HG03066 (cell line): Measurements from ENCODE around the gene CUL7.

ENCODE experiments used
- ATAC-seq: cut with Tn5 transposase; IDR thresholded peaks from one replicate; pipeline ENCODE4 v1.9.1; 2021; ENCODE audit warnings: low read depth; ENCODE audit not compliant: unreplicated experiment

Gene CUL7

DNA sequence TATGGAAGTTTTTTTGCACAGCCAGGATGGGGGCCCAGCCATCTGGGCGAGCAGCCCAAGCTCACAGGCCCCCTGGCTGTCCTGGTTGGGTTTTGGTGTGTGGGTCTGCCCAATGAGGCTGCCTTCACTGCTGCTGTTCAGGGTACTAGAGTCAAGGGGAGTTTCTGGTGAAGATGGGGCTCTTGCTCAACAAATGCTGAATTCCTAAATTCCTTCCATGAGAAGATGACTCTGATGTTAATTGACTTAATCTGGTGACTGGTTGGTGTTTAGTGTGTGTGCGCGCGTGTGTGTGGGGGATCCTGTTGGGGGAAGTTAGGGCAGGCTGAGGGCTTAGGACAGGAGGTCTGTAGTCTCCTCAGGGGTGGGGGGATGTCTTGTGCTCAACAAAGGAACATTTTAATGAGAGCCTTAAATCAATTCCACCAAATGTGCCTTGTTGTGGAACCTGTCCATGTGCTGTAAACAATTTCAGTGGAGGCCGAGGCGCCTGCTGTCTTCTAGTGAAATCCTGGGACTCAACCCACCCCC is 24.4 kb upstream of the CUL7 start:
- no peak for ATAC-seq

DNA sequence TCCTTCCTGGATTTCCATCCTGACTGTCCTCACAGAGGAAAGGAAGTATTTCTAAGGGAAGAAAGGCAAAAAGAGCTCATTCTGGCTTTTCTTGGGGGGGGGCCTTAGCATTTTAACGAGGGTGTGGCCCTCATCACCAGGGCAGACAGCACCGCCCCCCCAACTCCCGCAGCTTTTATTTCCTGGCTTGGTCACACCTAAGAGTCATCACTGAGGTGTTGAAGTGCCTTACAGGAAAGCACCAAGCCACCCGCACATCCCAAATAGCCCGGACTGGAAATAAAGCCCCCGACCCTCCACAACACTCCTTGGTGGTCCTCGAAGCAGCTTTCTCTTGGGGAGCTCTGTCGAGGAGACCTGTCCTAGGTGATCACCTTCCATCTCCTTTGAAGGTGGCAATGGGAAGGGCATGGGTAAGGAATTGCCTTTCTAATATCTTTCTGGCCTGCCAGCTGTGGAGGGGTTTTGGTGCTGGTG is 23.7 kb upstream of the CUL7 start:
- no peak for ATAC-seq

DNA sequence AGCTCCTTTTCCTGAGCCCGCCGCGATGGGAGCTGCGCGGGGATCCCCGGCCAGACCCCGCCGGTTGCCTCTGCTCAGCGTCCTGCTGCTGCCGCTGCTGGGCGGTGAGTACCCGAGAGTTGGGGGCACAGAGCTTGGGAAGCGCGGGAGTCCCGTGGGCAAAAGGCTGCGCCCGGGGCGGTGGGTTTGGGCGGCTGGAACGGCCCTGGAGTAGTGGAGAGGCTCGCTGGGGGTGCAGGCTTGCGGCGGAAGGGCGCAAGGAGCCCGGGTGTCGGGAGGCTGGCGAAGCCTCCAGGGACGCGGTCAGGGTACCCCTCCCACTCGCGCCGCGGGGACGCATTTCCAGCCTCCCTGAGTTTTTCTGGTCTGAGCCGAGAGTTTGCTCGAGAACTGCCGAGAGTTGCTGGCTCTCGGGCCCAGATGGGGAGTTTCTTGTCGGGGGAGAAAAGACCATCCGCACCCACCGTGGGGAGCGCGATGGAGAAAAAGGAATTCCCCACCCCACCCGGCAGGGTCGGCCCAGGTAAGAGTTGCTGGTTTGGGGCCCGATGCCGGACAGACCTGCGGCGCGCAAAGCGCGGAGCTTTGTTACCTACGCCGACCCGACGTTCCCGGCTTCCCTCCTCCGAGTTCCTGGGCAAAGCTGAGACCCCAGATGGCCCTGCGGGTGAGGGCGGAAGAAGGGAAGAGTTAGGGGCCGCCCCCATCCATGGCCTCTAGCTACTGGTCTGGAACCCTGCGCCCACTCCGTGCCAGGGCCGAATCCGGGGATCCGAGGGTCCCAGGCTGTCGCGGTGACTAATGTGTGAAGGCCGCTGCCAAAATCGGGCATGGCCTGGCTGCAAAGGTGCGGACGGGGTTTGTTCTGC is 23.0 kb upstream of the CUL7 start:
- no peak for ATAC-seq

DNA sequence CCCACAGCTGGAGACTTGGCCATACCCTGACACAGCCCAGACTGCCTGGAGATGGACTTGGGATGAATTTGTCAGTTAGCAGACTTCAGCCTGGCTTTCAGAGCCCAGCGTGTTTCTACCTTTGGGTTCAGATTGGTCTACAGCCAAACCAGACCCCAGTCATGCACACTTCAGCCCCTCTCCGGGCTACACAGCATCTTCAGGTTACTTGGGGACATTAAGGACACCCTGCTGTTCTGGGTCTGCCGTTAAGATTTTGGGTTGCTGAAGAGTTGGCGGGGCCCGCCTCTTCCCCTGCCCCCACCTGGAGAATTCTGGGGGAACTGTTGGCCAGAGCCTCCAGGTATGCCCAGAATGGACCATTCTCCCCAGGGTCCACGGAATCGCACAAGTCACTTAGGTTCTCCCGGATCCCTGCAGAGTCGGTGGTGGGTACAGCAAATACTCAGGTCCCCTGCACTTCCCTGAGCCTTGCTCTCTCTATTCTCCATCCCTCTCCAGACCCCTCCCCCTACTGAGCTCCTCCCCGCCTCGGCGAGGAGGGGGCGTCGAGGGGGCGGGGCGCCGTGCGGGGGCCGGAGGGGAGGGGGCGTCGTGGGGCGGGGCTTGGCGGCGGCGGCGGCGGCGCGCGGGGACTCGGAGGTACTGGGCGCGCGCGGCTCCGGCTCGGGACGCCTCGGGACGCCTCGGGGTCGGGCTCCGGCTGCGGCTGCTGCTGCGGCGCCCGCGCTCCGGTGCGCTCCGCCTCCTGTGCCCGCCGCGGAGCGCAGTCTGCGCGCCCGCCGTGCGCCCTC is 22.2 kb upstream of the CUL7 start, which contains the start of gene PTK7:
PTK7 (plus strand) TSS at position 645 of the 794 bp plus-strand sequence. CDS start 175 bp downstream, outside the sequence.
- ATAC-seq = no peak

DNA sequence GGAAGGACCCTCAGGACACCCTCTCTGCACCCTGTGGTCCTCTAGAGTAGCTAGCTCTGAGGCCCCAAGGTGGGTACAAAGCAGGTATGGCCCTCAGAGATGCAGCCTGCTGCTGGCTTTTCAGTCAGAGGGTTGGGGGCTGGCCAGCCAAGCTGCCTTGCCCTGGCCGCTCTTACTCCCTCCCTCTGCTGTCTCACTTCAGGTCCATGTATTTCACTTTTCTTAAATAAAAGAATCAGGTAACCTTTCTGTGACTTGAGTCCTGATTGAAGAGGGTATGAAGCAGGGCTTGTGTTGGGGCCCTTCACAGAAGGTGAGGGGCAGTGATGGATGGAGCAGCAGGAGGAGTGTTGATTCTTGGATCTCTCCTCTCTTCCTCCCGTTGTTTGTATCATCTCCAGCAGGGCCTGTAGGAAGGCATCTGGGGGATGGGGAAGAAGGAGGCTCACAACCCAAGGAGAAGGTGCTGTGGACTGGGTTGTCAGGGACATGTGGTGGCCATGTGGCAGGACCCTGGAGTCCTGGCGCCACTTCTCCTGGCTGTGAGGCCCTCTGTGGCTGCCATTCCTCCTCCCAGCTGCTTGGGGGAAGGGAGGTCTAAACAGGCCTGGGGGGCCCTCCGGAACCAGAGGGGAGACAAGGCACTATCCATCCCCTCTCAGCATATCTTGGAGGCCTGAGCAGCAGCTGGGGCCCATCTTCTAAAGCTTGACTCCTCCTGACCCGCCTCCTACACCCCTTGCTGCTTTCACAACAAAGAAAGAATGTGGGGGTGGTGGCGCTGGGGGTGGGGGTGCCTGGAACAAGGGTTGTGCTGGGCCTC is 21.4 kb upstream of the CUL7 start:
- ATAC-seq = no peak

DNA sequence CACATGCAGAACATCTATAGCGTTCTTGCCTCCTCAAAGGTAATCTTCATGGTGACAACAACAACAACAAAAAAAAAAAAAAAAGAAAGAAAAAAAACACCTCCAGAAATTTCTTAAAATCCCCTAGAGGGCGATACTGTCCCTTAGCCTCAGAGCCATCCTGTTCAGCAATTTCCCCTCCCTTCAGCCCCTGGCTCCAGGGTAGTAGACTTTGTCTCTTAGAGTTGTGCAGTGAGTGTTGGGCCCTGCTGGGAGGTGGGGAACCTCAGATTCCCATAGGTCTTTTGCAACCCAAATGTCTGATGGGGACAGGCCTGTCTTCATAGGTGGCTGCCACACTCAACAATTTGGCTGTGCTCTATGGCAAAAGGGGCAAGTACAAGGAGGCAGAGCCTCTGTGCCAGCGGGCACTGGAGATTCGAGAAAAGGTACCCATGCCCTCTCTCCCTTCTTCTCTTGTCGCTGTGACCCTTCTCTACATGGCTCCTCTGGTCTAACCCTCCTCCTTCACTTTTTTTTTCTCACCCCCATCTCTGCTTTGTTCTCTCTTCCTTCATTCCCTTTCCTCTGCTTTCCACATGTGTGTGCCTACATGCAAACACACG is 16.5 kb upstream of the CUL7 start:
- ATAC-seq = no peak

DNA sequence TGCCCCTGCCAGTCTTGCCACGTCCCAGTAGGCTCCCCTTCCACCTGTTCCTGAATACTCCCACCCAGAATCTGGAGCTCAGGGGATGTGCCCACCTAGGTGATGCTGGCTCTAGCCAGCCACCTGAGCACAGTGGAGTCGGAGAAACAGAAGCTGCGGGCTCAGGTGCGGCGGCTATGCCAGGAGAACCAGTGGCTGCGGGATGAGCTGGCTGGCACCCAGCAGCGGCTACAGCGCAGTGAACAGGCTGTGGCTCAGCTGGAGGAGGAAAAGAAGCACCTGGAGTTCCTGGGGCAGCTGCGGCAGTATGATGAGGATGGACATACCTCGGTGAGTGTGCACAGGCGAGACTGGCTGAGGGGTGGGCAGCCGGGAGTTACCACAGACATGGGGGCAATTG is 9.2 kb upstream of the CUL7 start:
- ATAC-seq = no peak

DNA sequence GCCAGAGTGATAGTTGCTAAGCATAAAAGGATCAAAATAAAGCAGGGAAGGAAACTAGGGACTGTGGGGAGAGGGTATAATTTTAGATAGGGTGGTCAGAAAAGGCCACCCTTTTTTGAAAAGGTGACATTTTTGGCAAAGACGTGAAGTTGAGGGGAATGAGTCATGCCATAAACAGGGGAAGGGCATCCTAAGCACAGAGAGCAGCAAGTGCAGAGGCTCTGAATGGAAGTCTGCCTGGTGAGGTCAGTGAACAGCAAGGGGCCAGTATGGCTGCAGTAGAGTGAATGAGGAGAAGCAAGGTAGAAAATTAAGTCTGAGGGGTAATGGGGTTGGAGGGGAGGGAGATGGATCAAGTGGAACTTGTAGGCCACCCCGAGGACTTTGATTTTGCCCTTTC is 8.2 kb upstream of the CUL7 start:
- ATAC-seq = no peak

DNA sequence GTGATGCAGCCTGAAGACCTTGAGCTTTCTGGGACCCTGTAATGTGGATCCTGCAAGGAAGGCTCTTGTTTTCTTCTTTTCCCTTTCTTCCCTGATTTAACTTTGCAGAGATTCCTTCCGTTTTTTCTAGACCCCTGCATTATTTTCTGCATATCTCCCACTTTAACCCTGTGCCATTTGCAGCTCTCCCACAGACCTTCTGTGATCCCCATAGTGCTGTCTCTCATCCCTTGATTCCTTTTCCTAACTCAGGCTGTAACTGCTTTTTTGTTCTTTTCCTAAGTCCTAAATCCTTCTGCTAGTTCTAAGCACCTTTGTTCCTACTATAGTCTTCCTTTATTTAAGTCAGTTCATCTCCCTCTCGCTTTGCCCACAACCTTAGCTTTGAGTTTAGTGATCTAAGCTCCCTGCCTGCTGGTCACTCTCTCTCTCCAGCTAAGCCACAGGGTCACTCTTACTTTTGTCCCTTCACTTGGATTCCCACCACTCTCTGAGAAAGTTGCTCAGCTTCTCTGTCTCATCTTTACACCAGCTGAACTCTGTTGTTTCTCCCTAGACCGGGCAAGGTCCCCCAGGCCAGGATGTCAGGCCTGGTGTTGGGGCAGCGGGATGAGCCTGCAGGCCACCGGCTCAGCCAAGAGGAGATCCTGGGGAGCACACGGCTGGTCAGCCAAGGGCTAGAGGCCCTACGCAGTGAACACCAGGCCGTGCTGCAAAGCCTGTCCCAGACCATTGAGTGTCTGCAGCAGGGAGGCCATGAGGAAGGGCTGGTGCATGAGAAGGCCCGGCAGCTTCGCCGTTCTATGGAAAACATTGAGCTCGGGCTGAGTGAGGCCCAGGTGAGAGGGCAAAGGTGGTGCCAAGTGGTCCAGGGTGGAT is 7.3 kb upstream of the CUL7 start:
- ATAC-seq = no peak

DNA sequence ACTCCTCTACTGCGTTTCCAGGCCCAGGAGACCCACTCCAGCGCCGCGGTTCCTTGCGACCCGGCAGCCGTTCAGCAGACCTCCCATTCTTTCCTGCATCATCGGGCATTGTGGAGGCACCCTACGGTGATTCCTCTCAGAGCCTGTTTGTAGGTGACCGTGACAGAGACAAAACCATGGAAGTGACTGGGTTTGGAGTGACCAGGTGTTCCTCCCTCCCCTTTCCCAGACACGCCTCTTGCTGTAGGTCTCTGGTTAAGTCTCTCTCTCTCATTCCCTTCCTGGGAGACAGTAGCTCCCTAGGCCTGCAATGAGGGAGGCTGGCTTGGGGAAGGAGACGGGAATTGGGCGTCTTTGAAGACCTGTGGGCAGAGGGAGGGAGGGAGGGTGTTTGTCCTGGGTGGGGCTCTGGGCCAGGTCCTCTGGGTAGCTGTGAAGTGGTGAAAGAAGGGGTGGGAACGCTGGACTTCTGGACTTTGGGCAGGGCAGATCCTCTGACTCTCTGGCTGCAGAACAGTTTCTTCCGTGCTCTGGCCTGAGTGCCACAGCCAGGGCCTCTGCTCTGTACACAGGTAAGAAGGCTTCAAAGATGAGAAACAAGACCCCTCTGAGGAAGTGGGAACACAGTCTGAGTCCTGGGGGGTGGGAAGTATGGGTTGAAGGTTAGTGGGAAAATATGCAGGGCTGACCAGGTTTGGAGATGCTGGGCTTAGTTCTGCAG is 6.5 kb upstream of the CUL7 start:
- ATAC-seq = no peak

DNA sequence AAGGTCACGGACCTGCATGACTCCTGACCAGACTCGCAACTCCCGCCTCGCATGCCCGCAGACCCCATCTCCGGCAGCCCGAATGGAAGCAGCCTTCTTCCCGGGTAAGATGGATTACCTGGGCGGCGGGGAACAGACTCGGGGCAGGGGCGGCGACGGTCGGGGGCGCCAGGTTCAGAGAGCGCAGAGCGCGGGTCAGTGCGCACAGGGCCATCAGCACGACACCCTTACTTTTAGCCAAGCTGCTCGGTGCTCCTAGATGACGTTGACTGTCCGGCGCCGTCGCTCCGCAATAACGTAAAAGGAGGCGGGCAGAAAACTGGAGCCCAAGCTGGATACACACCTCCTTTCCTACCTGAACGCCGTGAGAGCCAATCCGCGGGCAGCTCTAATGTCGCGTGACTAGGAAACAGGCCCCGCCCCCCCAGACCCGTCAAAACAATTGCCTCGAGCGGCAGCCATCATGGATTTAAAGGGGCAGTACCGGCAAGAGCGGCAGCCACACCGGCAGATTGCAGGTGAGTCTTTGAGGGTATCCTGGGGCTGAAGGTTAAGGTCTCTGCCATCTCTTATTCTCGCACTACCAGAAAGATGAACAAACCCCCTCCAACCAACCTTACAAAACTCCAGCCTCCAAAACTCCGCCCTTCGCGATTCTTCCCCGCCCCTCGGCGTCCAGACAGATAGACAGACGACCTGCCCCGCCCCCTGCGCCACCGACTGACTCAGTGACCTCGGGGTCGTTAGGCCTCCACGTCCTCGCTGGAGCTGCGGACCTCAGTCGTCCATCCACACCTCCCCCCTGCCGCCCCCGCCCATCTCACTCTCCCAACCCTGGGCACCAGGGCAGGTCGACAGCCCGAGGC is 5.8 kb upstream of the CUL7 start, which contains the start of the genes KLC4 and MRPL2:
KLC4 (plus strand) TSS at position 464 of the 866 bp plus-strand sequence. CDS start 1,705 bp downstream, outside the sequence.
MRPL2 (minus strand) TSS at position 267 of the 866 bp plus-strand sequence; CDS start at position 214, 53 bp downstream.
- ATAC-seq = peak; percentile 97

DNA sequence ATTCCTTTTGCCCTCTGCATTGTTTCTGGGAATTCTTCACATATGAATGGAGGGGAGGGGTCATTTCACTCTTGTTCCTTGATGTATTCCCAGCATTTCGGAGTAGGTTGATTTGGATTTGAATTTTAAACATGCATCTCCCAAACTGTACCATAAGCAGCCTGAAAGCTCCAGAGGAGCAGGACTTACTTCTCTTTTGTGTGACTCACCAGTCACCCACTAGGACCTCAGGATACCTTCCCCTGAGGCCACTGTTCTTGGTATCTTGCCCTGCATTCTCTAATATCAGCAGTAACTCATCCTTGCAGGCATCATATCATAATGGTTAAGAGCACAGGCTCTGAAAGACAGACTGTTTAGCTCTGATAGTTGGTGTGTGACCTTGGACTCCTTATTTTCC is 4.9 kb upstream of the CUL7 start:
- no peak for ATAC-seq

DNA sequence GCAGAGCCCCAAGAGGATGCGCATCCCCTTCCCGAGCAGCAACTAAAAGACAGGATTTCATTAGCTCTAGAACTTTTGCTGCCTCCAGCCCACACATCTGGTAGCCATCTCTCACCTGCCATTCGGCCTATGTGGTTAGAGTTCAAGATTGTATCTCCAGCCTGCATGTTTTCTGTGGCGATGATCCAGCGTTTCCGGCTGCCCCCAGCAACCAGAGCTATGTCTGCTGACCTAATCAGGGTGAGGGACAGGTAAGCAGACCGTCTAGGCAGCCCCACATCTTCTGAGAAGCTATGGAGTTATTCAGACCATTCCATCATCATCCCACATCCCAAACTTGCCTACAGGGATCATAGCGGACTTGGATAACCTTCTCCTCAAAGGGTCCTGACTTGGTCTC is 2.3 kb upstream of the CUL7 start:
- no peak for ATAC-seq

DNA sequence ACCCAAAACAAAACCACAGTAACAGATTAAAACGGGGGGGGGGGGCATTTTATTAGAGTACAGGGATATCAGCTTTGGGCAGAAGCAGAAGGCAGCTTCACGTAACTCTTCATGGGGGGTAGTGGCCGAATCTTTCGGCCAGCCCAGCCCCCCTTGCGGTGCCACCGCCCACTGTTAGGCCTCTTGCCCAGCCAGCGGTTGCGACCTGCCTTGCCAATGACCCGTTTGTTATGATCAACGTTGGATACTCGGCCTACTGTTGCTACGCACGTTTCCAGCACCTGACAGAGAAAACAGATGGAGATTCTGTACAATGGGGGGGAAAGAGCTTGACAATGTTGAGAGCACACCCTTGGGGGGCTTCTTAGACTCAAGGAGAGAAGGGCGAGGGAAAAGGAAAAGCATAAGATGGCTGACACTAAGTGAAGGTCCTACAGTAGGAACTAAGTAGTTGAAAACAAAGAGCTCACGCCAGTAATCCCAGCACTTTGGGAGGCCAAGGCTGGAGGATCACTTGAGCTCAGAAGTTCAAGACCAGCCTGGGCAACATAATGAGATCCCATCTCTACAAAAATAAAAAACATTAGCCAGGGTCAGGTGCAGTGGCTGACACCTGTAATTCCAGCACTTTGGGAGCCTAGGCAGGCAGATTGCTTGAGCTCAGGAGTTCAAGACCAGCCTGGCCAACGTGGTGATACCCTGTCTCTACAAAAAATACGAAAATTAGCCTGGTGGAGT is 724 bp upstream of the CUL7 start:
- no peak for ATAC-seq

DNA sequence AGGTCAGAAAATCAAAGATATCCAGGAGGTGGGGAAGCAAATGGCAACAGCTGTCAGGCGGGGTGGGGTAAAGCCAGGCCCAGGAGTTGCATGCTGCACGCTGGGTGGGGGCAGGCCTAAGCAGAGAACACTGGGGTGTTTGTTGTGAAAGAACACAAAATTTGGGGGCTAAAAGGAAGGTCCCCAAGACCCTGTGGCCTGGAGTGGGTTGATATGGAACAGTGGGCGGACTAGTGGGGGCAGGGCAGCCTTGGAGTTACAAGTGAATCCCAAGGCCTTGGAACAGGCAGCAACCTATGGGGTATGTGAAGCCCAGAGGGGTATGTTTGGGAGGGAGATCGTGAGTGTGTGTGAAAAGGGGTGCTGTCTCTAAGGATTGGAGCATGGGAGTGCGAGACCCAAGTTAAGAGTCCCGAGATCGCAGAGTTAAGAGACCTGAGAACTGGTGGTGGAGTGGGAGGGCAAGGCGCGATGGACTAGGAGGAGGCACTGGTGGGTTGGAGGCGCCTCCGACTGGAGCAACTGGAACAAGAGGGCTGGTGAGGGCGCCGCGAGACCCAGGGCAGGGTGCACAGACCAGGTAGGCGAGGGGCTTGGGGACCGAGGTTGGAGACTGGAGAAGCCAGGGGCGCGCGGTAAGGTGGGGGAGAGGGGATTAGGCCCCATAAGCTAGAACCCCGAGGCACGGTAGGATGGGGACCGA is 658 bp downstream of the CUL7 start:
- peak; percentile 16 for ATAC-seq

DNA sequence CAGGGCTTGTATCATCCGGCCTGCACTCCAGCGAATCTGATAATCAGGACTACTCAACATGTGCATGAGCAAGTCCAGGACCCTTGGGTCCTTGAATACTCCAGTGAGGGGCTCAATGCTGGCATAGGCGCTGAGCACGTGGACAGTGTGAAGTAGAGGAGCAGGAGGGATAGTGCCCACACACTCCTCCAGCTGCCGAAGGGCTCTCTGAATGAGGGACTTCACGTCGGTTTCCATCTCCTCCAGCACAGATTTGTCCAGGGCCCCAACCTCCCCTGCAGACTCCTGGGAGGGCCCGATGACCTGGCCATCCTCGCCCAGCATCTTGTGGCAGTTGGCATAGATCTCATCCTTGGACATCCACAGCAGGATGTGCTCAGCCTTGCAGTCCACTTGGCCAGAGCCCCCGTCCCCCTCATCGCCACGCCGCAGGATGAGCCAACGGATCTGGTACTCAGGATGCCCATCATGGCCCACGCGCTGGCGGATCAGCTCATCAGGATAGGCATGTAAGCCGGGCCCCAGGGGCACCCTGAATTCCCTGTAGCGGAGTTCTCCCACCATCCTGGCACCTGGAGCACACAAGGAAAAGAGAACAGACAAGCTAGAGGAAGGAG is 1.3 kb downstream of the CUL7 start:
- no peak for ATAC-seq
